ENCODE measurements around the gene TMEM82.
"Not testable (repeated sequence)": the region's sequence is repeated elsewhere in the genome, so short reads cannot be mapped to it uniquely, and the experiment has no call there.

The TMEM82 gene

GRCh38 chr1:15742339-15742801 is at the start of gene TMEM82:
Gene TMEM82 (plus strand): TSS chr1:15742499. CDS start chr1:15742560, 61 bp downstream.
- DNase-seq: no peak

DNA sequence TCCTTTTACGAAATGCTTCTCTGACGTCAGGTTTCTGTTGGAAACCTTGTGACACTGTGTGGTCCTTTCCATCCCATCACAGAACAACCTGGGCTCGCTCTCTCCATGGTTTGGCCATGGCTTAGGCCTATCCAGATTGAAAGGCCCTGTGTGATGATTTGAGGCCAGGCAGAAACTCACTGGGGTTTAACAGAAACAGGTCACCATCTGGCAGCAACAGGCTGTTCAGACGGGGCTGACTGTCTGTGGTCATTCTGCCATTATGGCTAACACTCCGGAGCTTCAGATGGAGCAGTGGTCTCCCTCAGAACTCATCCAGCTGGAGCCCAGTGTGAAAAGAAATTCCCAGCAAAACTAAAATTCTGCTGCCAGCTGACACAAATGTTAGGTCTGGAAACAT is 48.9 kb upstream of the TMEM82 start:
- no peak for DNase-seq

GRCh38 chr1:15696956-15697521 is 45.3 kb upstream of the TMEM82 start:
- no peak for DNase-seq

- no peak for DNase-seq
Measured at GRCh38 chr1:15698201-15698600, 44.1 kb upstream of the TMEM82 start.

- DNase-seq: not testable (repeated sequence)
Measured at GRCh38 chr1:15699321-15699720, 43.0 kb upstream of the TMEM82 start.

- DNase-seq: no peak
Measured at GRCh38 chr1:15700508-15700907, 41.8 kb upstream of the TMEM82 start.

DNA sequence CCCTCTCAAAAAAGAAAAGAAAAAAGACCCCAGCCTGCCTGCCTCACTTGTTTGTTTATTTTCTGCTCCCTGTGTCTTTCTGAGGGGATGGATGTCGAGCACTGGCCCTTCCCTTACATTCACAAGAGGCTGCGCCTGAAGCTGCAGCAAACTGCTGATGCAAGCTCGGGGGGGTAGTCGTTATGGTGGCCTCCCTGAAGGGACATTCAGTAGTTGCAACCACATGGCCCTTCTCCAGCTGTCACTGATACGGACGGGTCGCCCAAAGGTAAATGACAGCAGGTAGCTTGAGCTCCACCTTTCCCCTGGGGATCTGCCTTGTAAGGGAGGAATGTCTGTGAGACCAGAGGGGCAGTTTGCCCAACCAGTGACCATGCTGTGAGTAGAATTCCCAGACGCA is 40.5 kb upstream of the TMEM82 start:
- no peak for DNase-seq

DNA sequence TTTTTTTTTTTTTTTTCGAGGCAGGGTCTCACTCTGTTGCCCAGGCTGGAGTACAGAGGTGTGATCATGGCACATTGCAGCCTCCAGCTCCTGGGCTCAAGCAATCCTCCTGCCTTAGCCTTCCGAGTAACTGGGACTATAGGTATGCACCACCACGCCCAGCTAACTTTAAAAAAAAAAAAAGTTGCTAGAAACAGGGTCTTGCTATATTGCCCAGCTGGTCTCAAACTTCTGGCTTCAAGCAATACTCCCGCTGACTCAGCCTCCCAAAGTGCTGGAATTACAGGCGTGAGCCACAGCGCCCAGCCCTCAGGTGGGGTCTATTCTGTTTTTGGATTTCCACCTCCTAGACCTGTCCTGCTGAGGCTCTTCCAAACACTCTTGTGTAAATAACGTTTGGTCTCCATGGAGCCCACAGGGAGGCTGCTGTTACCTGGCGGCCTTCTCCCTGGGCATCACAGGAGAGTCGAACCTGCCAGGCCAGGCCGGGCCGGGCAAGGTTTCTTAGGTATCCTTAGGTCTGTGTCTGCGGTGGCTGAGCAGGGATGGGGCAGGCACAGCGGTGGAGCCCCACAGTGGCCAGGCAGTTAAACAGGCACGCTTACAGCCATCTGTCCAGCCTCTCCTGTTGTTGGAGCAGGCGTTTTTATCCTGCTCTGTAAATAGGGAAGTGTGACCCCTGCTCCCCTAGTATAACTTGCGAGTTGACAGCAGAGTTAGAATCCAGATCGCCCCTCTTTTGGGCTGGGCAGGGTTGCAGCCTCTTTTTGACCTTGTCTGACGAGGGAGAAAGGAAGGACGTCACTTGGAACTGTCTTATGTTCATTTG is 39.4 kb upstream of the TMEM82 start:
- DNase-seq: no peak

- DNase-seq: no peak
Measured at GRCh38 chr1:15703562-15703961, 38.7 kb upstream of the TMEM82 start.

- no peak for DNase-seq
Measured at GRCh38 chr1:15704526-15705183, 37.6 kb upstream of the TMEM82 start.

DNA sequence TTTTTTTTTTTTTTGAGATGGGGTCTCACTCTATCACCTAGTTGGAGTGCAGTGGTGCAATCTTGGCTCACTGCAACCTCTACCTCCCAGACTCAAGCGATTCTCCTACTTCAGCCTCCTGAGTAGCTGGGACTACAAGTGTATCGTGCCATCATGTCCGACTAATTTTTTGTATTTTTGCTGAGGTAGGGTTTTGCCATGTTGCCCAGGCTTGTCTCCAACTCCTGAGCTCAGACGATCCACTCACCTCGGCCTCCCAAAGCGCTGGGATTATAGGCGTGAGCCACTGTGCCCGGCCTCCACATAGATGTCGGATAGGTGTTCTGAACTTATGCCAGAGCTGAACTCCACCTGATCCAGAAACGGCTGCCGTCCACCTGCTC is 37.1 kb upstream of the TMEM82 start:
- DNase-seq: no peak

DNA sequence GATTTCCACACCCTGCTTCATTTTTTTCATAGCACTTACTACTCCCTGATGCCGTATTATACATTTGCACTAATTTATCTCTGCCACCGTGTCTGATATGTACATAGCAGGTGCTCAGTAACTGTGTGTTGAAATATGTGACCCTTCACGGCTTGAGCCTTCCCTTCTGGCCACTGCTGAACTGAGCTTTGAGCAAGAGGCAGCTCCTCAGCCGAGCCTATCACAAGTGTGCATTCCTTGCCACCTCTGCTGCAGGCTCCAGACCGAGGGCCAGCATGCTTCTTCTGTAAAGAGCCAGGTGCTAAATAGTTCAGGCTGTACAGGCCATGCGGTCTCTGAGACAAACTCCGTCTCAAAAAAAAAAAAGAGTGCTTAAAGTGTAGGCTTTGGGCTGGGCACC is 35.5 kb upstream of the TMEM82 start:
- DNase-seq: no peak

DNA sequence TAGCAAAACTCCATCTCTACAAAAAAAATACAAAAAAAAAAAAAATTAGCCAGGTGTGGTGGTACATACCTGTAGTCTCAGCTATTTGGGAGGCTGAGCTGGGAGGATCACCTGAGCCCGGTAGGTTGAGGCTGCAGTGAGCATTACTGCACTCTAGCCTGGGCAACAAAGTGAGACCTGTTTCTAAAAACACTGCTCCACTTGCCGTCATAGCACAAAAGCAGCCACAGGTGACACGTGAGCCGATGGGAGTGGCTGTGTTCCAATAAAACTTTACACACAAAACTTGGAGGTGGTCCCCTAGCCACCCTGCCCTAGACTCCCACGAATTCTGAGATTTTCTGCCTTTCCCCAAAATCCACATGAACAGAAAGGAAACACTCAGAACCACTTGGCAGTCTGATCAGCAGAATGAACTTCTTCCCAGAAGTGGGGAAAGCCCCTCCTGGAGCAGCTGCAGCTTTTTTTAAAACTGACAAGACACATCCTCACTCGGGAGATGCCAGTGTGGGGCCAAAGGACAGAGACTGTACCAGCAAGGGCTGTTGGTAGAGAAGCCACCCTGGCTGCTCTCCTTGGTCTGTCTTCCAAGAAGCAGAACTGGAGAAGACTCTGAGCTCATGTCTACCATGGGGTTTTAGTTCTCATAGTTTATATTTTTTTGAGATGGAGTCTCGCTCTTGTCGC is 34.9 kb upstream of the TMEM82 start:
- DNase-seq: no peak

- no peak for DNase-seq
Measured at GRCh38 chr1:15708486-15709137, 33.7 kb upstream of the TMEM82 start.

GRCh38 chr1:15709226-15709625 is 33.1 kb upstream of the TMEM82 start:
- DNase-seq: no peak

DNA sequence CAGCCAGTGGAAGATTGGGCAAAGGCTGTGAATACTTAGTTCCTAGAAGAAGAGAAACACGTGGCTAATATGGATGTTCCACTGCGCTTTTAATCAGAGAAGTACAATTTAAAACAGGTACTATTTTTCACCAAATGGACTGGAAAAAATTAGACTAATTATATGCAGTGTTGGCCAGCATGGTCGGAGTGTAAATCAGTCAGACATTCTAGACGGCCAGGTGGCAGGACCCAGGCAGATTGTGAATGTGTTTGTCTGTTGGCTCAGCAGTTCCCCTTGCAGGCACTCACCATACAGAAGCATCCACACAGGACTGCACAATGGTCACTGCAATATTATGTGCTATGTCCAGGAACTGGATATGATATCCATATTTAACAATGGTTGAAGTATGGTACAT is 30.1 kb upstream of the TMEM82 start:
- DNase-seq: no peak

GRCh38 chr1:15714406-15715136 is 27.7 kb upstream of the TMEM82 start:
- no peak for DNase-seq

GRCh38 chr1:15717418-15718125 is 24.7 kb upstream of the TMEM82 start:
- no peak for DNase-seq

DNA sequence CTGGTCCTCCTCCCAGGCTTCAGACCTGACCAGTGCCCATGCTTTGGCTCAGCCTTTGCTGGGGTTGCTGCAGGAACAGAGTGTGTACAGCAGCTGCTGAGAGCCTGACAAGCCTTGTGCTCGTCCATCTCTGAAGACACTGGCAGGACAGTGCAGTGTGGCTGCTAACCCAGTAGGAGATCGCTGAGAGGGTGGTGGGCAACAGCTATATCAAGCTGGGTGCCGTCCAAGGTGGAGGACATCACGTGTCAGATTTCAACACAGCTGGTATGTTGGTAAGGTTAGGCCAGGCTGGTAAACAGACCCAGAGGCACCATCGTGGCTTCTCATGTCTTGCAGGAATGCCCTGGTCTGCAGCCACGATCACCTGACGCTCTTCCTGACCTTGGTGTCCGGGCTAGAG is 24.1 kb upstream of the TMEM82 start:
- no peak for DNase-seq

- no peak for DNase-seq
Measured at GRCh38 chr1:15719381-15720120, 22.7 kb upstream of the TMEM82 start.

DNA sequence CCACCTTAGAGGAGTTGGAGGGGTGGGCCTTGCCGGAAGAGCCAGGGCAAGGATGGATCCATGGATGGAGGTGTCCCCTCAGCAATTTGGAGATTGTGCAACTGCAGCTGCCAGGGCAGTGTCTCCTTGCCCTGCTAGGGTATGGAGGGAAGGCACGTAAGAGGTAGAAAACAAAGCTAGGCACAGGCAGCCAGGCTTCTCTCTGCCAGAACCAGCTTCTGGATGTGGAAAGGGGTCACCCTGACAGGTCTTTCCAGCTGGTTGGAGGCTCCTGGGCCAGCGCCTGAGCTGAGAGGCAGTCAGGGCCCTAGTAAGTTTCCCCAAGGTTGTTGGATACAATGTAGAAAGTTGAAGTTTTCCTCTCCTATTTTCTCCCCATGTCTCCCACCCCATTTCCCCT is 21.4 kb upstream of the TMEM82 start:
- no peak for DNase-seq
